DMS79 treated with DMSO at 0.1 percent for 48 hours (cell line): Measurements from ENCODE around the gene MID1.

Experiments
- DNase-seq: peaks from one replicate; lab custom pipeline; 2025; lab: John Stamatoyannopoulos, UW

MID1 gene

DNA sequence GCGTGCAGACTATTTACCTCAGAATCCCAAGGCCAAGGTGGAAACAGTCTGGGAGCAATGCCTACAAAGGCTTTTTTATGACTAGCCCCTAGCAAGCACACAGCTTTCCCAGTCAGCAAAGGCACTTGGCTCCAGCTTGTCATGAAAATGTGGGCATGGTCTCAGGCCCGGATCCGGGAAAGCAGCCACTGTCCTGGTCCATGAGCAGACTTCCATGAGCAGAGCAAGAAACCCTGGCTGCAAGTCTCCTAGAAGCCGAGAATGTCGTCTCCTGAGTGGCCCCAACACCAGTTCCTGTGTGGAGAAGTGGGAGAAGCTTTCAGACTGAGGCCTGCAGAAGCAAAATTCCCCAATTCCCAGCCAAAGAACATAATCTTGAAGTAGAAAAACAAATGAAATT lies 190.5 kb downstream of the MID1 start:
- no peak for DNase-seq

DNA sequence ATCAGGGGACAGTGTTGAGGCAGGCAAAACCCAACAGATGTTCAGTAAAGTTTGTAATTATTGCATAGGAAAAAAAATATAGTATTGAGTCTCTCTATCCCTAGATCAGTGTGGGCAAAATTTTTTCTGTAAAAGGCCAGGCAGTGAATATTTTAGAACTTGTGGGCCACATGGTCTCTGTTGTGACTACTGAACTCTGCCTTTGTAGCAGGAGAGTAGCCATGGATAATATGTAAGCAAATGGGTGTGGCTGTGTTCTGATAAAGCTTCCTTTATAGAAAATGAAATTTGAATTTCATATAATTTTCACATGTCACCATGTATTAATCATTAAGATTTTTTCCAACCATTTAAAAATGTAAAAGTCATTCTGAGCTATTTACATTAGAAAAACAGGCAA lies 193.1 kb downstream of the MID1 start:
- DNase-seq, result no peak

DNA sequence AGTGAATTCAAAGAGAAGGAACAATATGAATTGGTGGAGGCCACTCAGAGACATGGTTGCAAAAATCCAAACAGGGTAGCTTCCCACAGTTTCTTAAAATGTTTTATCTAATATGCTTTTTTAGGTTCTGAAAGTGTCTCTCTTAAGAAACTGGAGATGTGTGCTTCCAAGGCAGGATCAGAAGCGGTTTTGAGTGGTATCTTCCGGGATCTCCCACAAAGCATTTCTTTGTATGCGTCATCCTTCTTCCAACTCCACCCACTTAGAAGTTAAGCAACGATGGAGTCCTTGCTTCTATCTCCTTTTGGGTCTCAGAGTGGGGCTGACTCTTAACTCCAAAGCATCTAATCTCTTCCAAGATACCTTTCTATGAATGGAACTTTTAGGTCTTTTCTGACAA lies 196.7 kb downstream of the MID1 start:
- DNase-seq, result no peak

DNA sequence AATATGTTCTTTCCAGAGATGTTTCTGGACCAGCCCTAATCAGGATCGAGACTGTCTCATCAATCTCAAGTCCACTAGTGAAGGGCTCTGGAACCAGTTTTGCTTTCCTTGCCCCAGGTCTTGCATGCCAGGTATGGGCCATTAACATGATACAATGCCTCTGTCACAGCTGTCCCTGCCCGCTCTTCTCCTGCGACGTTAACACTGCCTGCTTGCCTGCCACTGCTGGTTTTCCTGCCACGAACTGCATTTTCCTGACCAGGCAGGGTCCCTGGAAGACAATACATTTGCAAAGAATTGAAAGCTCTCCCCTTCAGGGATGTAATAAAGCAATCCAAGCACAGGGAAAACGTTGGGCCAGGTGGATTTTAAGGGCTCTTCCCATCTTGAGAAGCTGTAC lies 200.3 kb downstream of the MID1 start:
- DNase-seq, result peak; percentile 22

DNA sequence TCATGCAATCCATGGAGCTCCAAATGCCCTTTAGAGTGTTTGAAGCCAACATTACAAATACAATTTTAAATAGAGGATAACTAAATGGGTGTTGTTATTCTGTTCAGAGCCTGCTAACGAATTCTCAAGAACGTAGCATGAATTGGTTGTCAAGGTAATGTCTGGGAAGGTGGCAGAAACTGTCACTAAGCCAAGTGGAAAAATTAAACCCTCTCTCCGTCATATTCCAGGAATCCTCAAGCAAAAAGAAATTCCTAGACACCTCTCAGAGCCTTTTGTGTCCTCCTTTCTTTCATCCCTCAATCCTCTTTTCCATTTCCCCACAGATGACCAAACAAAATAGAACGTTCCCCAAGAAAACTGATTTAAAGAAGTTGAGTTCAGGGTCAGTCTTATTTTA lies 204.0 kb downstream of the MID1 start:
- DNase-seq, result no peak

DNA sequence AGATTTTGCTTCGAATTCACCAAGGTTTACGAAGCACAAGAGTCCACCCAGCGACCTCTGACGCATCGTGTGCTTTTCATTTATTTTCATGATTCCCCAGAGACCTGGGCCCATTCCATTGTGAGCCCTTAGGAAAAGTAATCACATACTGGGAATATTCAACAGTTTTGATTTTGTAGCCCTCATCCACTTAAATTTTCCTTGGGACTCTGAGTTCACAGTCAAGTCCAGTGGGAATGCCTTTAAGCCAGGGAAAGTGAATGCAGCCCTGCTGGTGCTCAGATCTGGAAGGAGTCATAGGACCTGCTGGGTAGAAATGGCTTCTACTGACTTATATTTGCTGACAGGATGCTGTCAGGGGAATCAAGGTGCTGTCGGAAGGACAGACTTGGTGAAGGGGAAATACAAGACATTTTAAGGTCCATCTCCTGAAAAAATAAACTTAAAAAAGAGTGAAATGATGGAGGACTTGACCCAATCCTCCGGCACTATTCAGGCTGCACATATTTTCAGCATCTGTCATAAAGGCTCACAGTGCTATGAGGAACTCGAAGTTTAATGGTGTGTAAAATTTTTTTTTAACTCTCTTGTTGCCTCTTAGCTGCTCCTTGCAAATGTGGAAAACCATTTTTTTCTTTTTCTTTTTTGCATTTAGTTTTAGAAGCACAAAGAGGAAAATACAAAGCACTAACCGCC lies 204.9 kb downstream of the MID1 start:
- peak; percentile 29 for DNase-seq

DNA sequence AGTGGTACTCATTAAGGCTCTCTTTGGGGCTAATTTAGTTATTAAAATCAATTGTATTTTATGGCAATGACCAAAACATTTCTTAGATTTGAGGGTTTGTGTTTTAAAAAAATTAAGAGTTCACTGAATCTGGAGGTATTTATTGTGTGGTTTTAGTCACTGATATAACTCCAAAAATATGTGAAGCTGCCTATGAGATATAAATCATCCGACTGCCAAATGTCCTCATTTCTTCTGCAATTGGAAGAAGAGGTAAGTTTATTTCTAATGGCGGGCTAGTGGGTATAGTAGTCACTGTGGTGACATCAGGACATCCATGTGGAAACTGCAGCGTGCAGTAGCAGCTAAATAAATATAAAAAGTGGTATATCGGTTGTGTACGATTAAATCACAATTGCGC lies 205.5 kb downstream of the MID1 start:
- DNase-seq, result no peak

DNA sequence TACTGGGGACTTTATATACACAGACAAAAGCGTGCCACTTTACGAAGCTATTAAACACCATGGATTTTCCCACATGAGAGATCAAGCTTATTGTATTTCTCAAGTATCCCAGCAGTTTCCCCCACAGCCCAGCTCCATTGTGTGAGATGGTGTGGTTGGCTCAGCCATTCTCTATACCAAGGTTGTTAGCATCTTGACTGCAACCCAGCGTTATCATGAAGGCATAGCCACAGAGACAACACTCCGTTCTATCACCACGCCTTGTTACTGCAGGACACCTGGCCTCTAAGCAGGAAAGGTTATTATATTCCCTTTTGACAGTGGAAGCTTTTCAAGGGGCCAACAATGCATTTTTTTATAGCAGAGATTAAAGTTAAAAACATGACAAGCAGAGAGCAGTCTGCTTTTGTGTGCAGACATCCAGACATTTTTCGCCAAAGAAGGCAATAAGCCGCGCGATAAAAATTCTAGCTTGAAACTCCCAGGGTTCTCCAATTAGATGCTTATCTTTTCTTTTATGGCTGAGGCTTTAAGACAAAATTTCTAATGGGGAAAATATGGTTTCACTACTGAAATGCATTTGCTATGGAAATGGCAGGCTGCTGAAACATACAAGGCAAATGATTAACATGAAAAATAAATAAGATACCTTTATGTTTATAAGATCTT lies 206.1 kb downstream of the MID1 start:
- DNase-seq, result no peak

DNA sequence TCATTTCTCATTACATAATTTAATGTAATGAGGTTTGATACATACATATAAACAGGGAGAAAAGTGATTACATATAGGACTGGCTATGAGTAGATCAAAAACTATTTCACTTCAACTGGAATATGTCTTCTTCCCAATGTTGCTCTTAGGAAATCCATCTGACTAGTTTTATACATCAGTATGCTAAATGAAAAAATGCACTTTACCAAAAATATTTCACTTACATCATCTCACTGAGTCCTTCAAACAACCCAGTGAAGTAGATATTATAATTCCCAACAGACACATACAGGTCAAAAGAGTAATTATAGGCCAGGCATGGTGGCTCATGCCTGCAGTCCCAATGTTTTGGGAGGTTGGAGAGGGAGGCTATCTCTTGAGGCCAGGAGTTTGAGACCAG lies 215.9 kb downstream of the MID1 start:
- DNase-seq, result no peak

DNA sequence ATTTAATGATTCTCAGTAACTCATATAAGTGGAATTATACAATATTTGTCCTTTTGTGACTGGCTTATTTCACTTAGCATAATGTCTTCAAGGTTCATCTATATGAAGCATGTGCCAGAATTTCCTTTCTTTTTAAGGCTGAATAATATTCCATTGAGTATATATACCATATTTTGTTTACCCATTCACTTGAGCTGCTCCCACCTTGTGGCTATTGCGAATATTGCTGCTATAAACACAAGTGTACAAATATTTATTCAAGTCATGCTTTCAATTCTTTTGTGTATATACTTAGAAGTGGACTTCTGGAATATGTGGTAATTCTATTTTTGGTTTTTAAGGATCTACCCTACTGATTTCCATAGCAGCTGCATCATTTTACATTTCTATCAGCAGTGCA lies 219.1 kb downstream of the MID1 start:
- no peak for DNase-seq

DNA sequence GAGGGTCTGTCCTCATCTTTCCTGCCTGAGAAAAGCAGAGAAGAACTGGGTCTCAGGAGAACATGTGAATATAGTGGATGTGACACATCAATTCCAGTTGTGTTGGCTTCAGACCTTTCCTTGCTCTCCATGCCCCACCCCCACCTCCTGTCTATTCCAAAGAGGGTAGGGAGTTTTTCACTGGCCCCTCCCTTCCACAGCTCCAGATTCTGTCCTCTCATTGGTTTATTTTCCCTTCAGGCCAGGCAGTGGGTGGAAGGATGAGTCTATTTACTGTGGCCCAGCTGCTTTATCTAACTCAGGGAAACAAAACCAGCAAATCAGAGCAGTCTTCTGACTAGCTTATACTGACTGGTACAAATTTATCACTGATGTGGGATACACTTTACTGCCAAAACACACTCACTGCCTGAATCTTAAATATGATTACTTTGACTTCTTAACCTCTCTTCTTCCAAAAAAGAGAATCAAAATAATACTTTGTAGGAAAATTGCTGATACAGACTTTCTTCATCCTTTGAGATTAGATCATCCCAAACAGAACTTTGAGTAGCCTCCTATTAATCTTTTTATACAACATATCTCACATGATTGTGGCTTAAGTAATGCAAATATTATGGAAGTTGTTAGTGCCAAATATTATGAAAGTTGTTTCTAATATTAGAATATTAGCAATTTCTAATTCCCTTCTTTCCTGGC lies 221.2 kb downstream of the MID1 start:
- no peak for DNase-seq

DNA sequence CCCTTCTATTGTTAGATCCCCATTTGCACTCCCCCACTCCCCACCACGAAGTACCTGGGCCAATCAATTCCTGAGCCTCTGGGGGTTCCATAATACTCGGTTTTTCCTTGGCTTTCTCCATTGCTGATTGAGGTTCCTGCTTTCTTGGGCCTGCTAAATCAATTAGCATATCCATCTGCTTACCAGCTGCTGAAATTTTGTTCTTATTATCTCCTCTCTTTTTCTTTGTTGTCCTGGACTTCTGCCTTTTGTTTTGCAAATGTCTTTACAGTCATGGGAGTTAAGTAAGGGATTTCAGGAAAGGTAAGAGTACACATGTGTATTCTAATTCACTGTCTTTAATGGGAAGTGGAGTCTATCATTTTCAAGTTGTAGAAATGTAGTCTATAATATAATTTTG lies 222.2 kb downstream of the MID1 start:
- DNase-seq, result no peak

DNA sequence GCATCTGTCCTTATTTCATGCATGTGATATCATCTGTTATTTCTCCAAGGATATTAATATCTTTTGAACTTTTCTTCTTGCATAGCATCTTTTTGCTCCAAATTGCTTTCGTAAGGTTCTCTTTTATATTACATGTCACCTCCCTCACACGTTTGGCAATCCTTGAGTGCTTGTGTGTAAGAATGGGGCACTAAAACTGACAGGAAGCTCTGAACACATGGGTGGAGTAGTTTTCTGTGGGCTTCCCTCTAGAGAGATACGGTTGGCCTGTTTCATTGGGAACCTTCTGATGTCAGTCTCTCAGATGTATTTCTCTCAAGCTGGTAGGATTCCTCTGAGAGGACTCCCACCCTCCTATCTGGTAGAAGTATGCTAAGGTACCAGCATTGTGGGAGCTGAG lies 223.0 kb downstream of the MID1 start:
- no peak for DNase-seq

DNA sequence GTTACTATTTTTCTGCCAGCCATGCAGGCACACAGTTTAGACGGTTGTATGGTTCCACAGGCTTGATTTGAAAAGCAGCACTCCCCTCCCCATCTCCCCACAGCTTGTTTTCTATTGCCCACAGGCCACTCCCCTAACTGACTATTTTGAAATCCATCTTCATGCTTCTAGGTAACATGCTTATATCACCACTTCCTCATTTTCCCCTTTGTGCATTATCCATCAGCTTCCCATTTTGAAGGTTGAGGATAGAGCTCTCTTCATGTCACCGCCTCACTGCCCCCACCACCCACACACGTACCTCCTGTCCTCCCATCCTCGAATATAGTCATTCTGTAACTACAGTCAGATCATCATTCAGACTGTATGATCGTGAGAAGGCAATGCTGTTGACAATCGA lies 224.7 kb downstream of the MID1 start:
- no peak for DNase-seq
